GM12878 (cell line): Measurements from ENCODE around the gene MDFIC2. TPM values are rescaled to one million over a fixed set of nuclear protein-coding genes. Genes with fewer than 3 reads are reported as not detected.

Source experiments
- ATAC-seq: fragments of 200-7000 bp; cut with Tn5 transposase; 3 replicates; pipeline ENCODE4 v1.9.1; 2020; ENCODE audit warnings: mild to moderate bottlenecking, moderate library complexity
- BruUV-seq: library from RNA; stranded (reverse); fragments of 400-500 nt; replicated peaks from 2 replicates; lab custom pipeline; 2021; lab: Mats Ljungman, UMichigan
- CTCF ChIA-PET: fragments of 300-600 bp; sonication (Branson Sonifier 250); formaldehyde crosslinking; extraction: SDS; loops from one replicate; lab custom pipeline; 2021; ENCODE audit warnings: inconsistent platforms; lab: Yijun Ruan, JAX
- POLR2A ChIA-PET: fragments of 350-600 bp; formaldehyde crosslinking; extraction: SDS; loops from one replicate; lab custom pipeline; 2021; ENCODE audit warnings: inconsistent platforms; lab: Charles Lee
- RAD21 ChIA-PET: fragments of 300-600 bp; sonication (Branson Sonifier 250); formaldehyde crosslinking; loops from one replicate; lab custom pipeline; 2023; ENCODE audit warnings: antibody characterized with exemption; ENCODE audit not compliant: unreplicated experiment; lab: Charles Lee
- SMC1A ChIA-PET: fragments of 300-600 bp; sonication (Branson Sonifier 250); formaldehyde crosslinking; loops from one replicate; lab custom pipeline; 2023; ENCODE audit not compliant: unreplicated experiment, uncharacterized antibody; lab: Charles Lee
- DNase-seq: peaks from one replicate; pipeline ENCODE4 v3.0.0-alpha.2; 2011; ENCODE audit warnings: low read depth, low spot score
- FAIRE-seq: peaks from 3 replicates; lab custom pipeline; 2011; peaks lifted over from hg19 to GRCh38; lab: Jason Lieb, UNC
- H2AFZ ChIP-seq: 2 replicates; pipeline ENCODE4 v1.6.0; 2011; ENCODE audit warnings: low read depth, low read length, control low read depth; ENCODE audit not compliant: control insufficient read depth
- H3K27ac ChIP-seq: 2 replicates; pipeline ENCODE4 v1.5.1; 2011; ENCODE audit warnings: control low read depth; ENCODE audit not compliant: control insufficient read depth, insufficient read depth
- H3K27me3 ChIP-seq, 2 experiments: replicated peaks in 1 of 2; 2 replicates each; pipeline versions ENCODE4 v1.6.0 to v1.6.1; 2011; ENCODE audit warnings: low read length in 1 of 2; ENCODE audit not compliant: control insufficient read depth in 2 of 2, insufficient read depth in 2 of 2
- H3K36me3 ChIP-seq, 2 experiments: 2 replicates each; pipeline ENCODE4 v1.5.1; 2011; ENCODE audit warnings: low read length in 1 of 2; ENCODE audit not compliant: control insufficient read depth in 2 of 2, insufficient read depth in 2 of 2
- H3K4me1 ChIP-seq: 2 replicates; pipeline ENCODE4 v1.6.1; 2011; ENCODE audit warnings: mild to moderate bottlenecking, low read length, moderate library complexity, mixed read lengths; ENCODE audit not compliant: control insufficient read depth, insufficient read depth
- H3K4me2 ChIP-seq: 2 replicates; pipeline ENCODE4 v1.6.0; 2011; ENCODE audit warnings: control low read depth; ENCODE audit not compliant: control insufficient read depth, insufficient read depth
- H3K4me3 ChIP-seq: fragments of 200-600 bp; sonication (generic); 2 replicates; pipeline ENCODE4 v1.5.1; 2016
- H3K79me2 ChIP-seq: 2 replicates; pipeline ENCODE4 v1.6.0; 2011; ENCODE audit warnings: low read length; ENCODE audit not compliant: control insufficient read depth, insufficient read depth
- H3K9ac ChIP-seq: 2 replicates; pipeline ENCODE4 v1.8.0; 2011; ENCODE audit warnings: low read length, control low read depth, mixed read lengths; ENCODE audit not compliant: control insufficient read depth, insufficient read depth
- H3K9me3 ChIP-seq: replicated peaks from 3 replicates; pipeline ENCODE4 v1.5.1; 2011; ENCODE audit warnings: mild to moderate bottlenecking, low read length; ENCODE audit not compliant: control insufficient read depth, insufficient read depth
- H4K20me1 ChIP-seq: 2 replicates; pipeline ENCODE4 v1.6.0; 2011; ENCODE audit not compliant: control insufficient read depth, insufficient read depth
- FOS ChIP-seq: IDR thresholded peaks from 3 replicates; pipeline ENCODE4 v1.6.1; 2011; ENCODE audit warnings: borderline replicate concordance; ENCODE audit not compliant: insufficient read length; ENCODE audit errors: extremely low read depth
- GATAD2B ChIP-seq: fragments of 450-650 bp; conservative IDR thresholded peaks from 2 replicates; pipeline ENCODE4 v1.6.1; 2017; ENCODE audit warnings: low read depth, mild to moderate bottlenecking, moderate library complexity
- JUND ChIP-seq: IDR thresholded peaks from 2 replicates; pipeline ENCODE4 v1.6.1; 2012; ENCODE audit warnings: low read depth, mild to moderate bottlenecking, low read length, improper control_type of control experiment, moderate library complexity
- KDM1A ChIP-seq: fragments of 200-600 bp; sonication (generic); IDR thresholded peaks from 2 replicates; pipeline ENCODE4 v1.6.1; 2016; ENCODE audit warnings: borderline replicate concordance
- KLF5 ChIP-seq: fragments of 450-650 bp; IDR thresholded peaks from 2 replicates; pipeline ENCODE4 v1.6.1; 2014; ENCODE audit warnings: mild to moderate bottlenecking; ENCODE audit not compliant: partially characterized antibody
- NBN ChIP-seq: fragments of 450-650 bp; IDR thresholded peaks from 2 replicates; pipeline ENCODE4 v1.6.1; 2016
- NR2C1 ChIP-seq: fragments of 450-650 bp; IDR thresholded peaks from 2 replicates; pipeline ENCODE4 v1.6.1; 2017; ENCODE audit warnings: antibody characterized with exemption, mild to moderate bottlenecking, moderate library complexity
- RELA ChIP-seq: fragments of 450-650 bp; IDR thresholded peaks from 2 replicates; pipeline ENCODE4 v1.8.0; 2014; ENCODE audit warnings: borderline replicate concordance; ENCODE audit not compliant: partially characterized antibody
- SMARCA5 ChIP-seq: fragments of 450-650 bp; IDR thresholded peaks from 2 replicates; pipeline ENCODE4 v1.6.1; 2017; ENCODE audit warnings: mild to moderate bottlenecking
- SMC3 ChIP-seq: IDR thresholded peaks from 2 replicates; pipeline ENCODE4 v1.6.1; 2011; ENCODE audit warnings: low read length, improper control_type of control experiment, borderline replicate concordance
- SREBF1 ChIP-seq: IDR thresholded peaks from 2 replicates; pipeline ENCODE4 v1.6.1; 2012; ENCODE audit warnings: mild to moderate bottlenecking, low read length
- SUPT20H ChIP-seq: IDR thresholded peaks from 2 replicates; pipeline ENCODE4 v1.6.1; 2011; ENCODE audit warnings: low read depth, mild to moderate bottlenecking, low read length, moderate library complexity, borderline replicate concordance; ENCODE audit not compliant: control insufficient read depth
- SUZ12 ChIP-seq: fragments of 200-600 bp; sonication (generic); IDR thresholded peaks from one replicate; pipeline ENCODE4 v1.6.1; 2018; ENCODE audit warnings: antibody characterized with exemption, mild to moderate bottlenecking; ENCODE audit not compliant: unreplicated experiment
- TAF1 ChIP-seq: IDR thresholded peaks from 2 replicates; pipeline ENCODE4 v1.6.1; 2011; ENCODE audit warnings: mild to moderate bottlenecking, low read depth, low read length, borderline replicate concordance
- ZSCAN29 ChIP-seq: fragments of 450-650 bp; IDR thresholded peaks from 2 replicates; pipeline ENCODE4 v1.6.1; 2017; ENCODE audit warnings: mild to moderate bottlenecking, moderate library complexity
- WGBS: methylation state at CpG from one replicate; pipeline ENCODE4 v1.1.6; 2016; ENCODE audit warnings: low lambda C conversion rate; ENCODE audit not compliant: insufficient replicate concordance, insufficient coverage; ENCODE audit errors: missing lambda C conversion rate; 5-methylcytosine and 5-hydroxymethylcytosine counted together
- in situ Hi-C: fragments of 300-500 bp; cut with MboI; formaldehyde crosslinking; loops from 9 replicates; pipeline ENCODE4 v1.14.3; 2018; ENCODE audit warnings: mixed read lengths
- intact Hi-C: fragments of 100-400 bp; cut with micrococcal nuclease; formaldehyde crosslinking; loops from one replicate; pipeline ENCODE4 v1.14.2; 2022; ENCODE audit not compliant: unreplicated experiment
- polyA plus RNA-seq, 11 experiments: library from polyadenylated mRNA; depleted of rRNA in 4 of 11; unstranded in 6 of 11; stranded (reverse) in 5 of 11; fragments of >200 nt; fragmentation: Nextera tagmentation in 4 of 11; fragmentation: Illumina TruSeq in 1 of 11; extraction: Ambion mirVana in 4 of 11; extraction: Trizol in 1 of 11; gene quantifications; 1 replicate in 1 of 11; 2 replicates in 10 of 11; pipeline versions ENCODE4 v1.2.1 to v1.2.3, GENCODE V29; 2011 to 2016; ENCODE audit warnings: inconsistent platforms in 2 of 11, missing spikeins in 2 of 11, low read depth in 1 of 11
- total RNA-seq, 4 experiments: library from RNA; depleted of rRNA in 3 of 4; stranded (reverse); fragments of >200 nt in 3 of 4; fragmentation: Illumina TruSeq in 1 of 4; extraction: Trizol in 1 of 4; gene quantifications; 2 replicates each; pipeline versions ENCODE4 v1.2.1 to v1.2.3, GENCODE V29; 2013 to 2021
- TF ChIP-seq, protein P1 (sequence below): IDR thresholded peaks from 2 replicates; pipeline ENCODE4 v1.6.1; 2012; ENCODE audit warnings: low read depth, low read length, improper control_type of control experiment
- TF ChIP-seq, protein P2 (sequence below): fragments of 450-650 bp; formaldehyde crosslinking; IDR thresholded peaks from 2 replicates; pipeline ENCODE4 v1.5.0; 2022; ENCODE audit warnings: mild to moderate bottlenecking, missing genetic modification characterization

Gene MDFIC2
- total and polyA plus RNA-seq, 10 of the 15 experiments (the other 5 are each of a cell fraction or from before 2014, with no cell fraction given), result not detected

GRCh38 chr3:70185661-70186060 lies 126.8 kb downstream of the MDFIC2 start:
- ChIA-PET POLR2A (no interaction called here), RAD21 (no interaction called here), CTCF (interaction anchor here (0.6 kb wide), 1 partner anchor 786 kb away, joined by 3 read pairs; no protein-coding TSS in a partner anchor), SMC1A (interaction anchor here (0.6 kb wide), 1 partner anchor 18 kb away, joined by 3 read pairs; no protein-coding TSS in a partner anchor)
- Histone ChIP-seq H3K36me3 (no peaks in the 10 kb centered on the region), H3K4me3 (no peak overlapping the region), H3K79me2 (no peaks in the 10 kb centered on the region), H4K20me1 (no peaks in the 10 kb centered on the region), H3K9me3 (no peaks in the 10 kb centered on the region), H3K4me1 (peaks cover 6% of the 10 kb centered on the region; the same call in 1 of the 2 replicates), H2AFZ (no peak overlapping the region), H3K27me3 (no peaks in the 10 kb centered on the region; a peak in 1 of 4 replicates), H3K27ac (no peak overlapping the region), H3K4me2 (no peak overlapping the region), H3K9ac (no peak overlapping the region)
- in situ Hi-C loops (no loop called here), intact Hi-C loops (no loop called here)
- WGBS, result no CpG with 5 or more reads among the region's 1 CpG
- no peak for ATAC-seq
- no peak for FAIRE-seq
- TF ChIP-seq, protein P1, sequence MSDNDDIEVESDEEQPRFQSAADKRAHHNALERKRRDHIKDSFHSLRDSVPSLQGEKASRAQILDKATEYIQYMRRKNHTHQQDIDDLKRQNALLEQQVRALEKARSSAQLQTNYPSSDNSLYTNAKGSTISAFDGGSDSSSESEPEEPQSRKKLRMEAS, result no peak
- TF ChIP-seq SUPT20H, result no peak
- TF ChIP-seq SREBF1, result no peak
- no peak for TF ChIP-seq JUND
- TF ChIP-seq SMC3, result no peak
- TF ChIP-seq RELA, result no peak
- TF ChIP-seq GATAD2B, result no peak
- TF ChIP-seq ZSCAN29, result no peak
- no peak for TF ChIP-seq NBN
- no peak for TF ChIP-seq KLF5
- no peak for TF ChIP-seq KDM1A
- TF ChIP-seq SUZ12, result no peak
- no peak for TF ChIP-seq FOS
- TF ChIP-seq TAF1, result no peak
- TF ChIP-seq, protein P2, sequence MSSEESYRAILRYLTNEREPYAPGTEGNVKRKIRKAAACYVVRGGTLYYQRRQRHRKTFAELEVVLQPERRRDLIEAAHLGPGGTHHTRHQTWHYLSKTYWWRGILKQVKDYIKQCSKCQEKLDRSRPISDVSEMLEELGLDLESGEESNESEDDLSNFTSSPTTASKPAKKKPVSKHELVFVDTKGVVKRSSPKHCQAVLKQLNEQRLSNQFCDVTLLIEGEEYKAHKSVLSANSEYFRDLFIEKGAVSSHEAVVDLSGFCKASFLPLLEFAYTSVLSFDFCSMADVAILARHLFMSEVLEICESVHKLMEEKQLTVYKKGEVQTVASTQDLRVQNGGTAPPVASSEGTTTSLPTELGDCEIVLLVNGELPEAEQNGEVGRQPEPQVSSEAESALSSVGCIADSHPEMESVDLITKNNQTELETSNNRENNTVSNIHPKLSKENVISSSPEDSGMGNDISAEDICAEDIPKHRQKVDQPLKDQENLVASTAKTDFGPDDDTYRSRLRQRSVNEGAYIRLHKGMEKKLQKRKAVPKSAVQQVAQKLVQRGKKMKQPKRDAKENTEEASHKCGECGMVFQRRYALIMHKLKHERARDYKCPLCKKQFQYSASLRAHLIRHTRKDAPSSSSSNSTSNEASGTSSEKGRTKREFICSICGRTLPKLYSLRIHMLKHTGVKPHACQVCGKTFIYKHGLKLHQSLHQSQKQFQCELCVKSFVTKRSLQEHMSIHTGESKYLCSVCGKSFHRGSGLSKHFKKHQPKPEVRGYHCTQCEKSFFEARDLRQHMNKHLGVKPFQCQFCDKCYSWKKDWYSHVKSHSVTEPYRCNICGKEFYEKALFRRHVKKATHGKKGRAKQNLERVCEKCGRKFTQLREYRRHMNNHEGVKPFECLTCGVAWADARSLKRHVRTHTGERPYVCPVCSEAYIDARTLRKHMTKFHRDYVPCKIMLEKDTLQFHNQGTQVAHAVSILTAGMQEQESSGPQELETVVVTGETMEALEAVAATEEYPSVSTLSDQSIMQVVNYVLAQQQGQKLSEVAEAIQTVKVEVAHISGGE (CRISPR knock-in tag), result no peak
- no peak for TF ChIP-seq NR2C1
- no peak for TF ChIP-seq SMARCA5
- no peak for DNase-seq
- no TSS peak for BruUV-seq
